ENCODE data around the gene CDKAL1.

Gene CDKAL1

GRCh38 chr6:21151530-21151929, 617.3 kb downstream of the CDKAL1 start:
- no peak for DNase-seq (ENCODE audit: extremely low read depth in 1 of 2, low read depth in 1 of 2)

DNA sequence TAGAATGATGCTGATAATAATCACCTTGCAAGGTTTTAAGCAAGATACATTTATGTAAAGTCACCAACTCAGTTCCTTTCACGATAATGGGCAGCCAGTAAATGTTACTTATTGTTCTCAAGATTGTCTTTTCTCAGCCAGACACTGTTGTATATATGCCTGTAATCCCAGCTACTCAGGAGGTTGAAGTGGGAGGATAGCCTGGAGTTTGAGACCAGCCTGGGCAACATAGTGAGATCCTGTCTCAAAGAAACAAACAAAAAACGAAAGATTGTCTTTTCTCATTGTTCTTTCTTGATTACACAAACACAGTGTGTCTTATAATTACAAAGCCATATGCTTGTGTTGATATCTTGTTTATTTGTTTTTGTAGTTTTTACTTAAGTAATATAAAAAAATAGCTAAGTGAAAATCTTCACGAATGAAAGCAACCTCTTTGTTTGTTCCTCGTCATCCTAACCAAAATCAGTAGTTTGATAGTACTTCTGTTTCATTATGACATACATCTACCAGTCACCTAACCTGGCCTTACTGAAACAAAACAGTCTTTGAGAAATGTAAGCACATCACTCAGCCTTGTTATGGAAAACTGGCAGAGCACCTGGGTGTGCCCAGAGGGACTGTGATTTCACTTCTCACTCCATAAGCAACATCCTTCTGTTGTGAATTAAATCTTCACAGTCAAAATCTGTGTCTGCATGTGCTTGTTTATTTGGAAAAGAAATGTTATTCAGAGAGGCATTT, 623.1 kb downstream of the CDKAL1 start:
- DNase-seq (ENCODE audit: extremely low read depth in 1 of 2, low read depth in 1 of 2) = no peak

DNA sequence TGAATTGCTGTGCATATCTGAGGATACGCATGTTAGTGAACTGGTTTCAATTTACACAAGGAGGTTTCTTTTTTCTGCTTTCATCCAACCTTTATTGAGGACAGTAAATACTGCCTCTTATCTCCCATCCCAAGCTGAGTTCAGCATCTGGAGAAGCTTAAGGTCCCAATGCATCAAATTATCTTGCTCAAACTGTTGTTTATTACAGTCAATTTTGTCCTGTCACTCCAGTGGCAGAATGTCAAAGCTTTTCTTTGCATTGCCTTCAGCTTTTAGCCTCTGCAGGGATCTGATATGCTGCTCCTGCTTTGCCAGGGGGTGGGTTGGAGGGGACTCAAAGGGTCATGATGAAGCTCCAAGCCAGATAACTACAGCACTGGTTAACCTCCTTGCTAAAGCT, 623.9 kb downstream of the CDKAL1 start:
- no peak for DNase-seq (ENCODE audit: extremely low read depth in 1 of 2, low read depth in 1 of 2)

GRCh38 chr6:21158873-21159272, 624.6 kb downstream of the CDKAL1 start:
- DNase-seq (ENCODE audit: extremely low read depth in 1 of 2, low read depth in 1 of 2) = no peak

DNA sequence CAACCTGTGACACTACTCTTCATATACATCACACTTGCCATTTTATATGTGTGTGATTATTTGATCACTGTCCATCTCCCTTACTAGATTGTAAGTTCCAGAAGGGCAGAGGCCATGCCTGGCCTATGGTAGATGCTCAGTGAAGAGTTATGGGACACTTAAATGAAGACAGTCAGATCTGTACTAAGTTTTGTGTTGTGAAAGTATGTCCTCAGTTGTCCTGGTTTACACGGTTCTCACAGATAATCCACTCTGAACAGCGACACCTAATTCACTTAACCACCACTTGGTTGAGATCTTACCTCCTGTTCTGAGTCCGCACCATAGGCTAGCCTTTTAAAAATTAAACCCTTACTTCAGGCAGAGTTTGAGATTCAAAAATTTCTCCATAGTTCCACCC, 625.2 kb downstream of the CDKAL1 start:
- DNase-seq (ENCODE audit: extremely low read depth in 1 of 2, low read depth in 1 of 2) = no peak

GRCh38 chr6:21161707-21162106, 627.5 kb downstream of the CDKAL1 start:
- DNase-seq (ENCODE audit: extremely low read depth in 1 of 2, low read depth in 1 of 2) = no peak

GRCh38 chr6:21163110-21163837, 629.0 kb downstream of the CDKAL1 start:
- DNase-seq (ENCODE audit: extremely low read depth in 1 of 2, low read depth in 1 of 2) = no peak

DNA sequence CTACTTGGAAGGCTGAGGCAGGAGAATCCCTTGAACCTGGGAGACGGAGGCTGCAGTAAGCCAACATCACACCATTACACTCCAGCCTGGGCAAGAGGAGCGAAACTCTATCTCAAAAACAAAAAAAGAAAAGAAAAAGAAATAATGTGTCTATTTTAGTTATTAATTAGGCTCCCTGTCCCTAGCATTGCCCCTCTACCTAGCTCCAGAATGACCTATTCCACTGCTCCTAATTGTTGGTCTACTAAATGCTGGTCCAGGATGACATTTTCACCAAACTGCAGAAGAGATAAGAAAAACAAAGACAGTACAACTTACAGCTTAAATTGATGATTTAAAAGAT, 629.6 kb downstream of the CDKAL1 start:
- no peak for DNase-seq (ENCODE audit: extremely low read depth in 1 of 2, low read depth in 1 of 2)

DNA sequence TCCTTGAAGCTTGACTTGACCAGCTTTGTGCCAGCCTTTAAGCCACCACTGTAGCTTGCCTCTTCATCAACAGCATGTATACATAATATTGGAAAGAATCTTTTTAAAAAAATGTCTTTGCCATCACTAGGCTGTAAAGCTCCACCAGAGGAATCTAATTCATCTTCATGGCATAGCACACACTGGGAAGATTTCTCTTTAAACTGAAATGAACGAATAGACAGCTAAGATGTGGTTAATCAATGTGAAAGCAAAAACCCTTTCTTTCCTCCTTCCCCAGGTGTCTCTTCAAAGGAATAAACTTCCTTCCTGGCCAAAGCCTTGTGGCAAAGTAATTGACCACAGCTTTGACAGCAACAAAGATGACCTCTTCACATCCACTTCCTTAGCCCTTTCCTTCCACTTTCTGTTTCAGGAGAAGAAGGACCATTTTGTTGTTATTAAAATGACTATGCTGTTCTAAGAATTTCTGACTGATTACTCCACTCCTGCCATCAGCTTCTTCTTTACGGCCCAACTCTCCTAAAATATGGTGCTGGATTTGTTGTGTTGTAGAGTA, 630.6 kb downstream of the CDKAL1 start:
- DNase-seq (ENCODE audit: extremely low read depth in 1 of 2, low read depth in 1 of 2) = no peak

DNA sequence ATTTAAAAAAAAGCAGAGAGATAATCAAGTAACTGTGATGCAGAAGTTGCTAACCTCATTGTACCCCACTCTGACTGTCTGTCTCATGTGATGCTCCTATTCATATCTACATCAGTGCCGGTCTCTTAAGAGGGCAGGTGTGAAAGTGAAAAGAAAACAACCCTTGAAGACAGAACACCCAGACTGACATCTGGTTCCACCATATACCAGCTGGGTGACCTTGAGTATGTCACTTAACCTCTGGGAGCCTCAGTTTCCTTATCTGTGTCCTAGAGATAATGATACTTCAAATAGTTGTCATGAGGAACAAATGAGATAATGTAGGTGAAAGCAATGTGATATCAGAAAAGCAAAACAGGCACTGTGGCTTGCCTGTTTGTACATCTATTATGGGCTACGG, 632.5 kb downstream of the CDKAL1 start:
- DNase-seq (ENCODE audit: extremely low read depth in 1 of 2, low read depth in 1 of 2) = no peak

- DNase-seq (ENCODE audit: extremely low read depth in 1 of 2, low read depth in 1 of 2) = no peak
These were observed 633.5 kb downstream of the CDKAL1 start for GRCh38 chr6:21167790-21168189.

DNA sequence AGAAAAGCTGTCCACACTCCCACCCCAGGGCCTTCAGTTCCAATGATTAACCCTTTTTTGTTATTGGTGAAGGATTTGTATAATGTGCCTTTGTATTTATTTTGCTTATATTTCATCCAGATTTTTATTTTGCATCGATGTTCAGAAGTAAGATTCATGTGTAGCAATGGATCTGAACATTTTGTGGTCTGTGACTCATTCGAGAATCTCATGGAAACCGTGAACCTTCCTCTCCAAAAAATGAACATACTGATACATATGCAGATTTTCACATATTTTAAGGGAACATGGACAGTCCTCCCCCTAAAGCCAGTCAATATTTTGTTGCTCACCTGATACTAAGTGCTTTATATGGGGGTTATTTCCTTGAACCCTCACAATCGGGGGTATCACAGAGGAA, 637.5 kb downstream of the CDKAL1 start:
- DNase-seq (ENCODE audit: extremely low read depth in 1 of 2, low read depth in 1 of 2) = no peak

DNA sequence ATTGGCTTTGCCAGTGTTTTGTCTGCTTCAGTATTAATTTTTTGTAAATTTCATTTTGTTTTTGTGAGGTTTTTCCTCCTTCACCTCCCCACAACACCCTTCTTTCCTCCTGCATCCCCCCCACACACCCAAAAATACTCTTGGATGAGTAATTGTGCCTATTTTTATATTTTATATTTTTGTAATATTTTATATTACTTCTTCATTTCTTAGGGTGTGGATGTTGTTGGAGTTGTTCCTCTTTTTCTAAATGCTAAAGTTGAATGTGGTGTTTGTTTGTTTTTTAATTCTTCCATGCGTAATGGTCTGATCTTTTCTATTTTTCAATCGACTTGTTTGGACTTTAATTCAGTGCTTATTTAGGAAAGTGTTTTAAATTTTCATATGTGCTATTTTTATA, 638.8 kb downstream of the CDKAL1 start:
- no peak for DNase-seq (ENCODE audit: extremely low read depth in 1 of 2, low read depth in 1 of 2)

DNA sequence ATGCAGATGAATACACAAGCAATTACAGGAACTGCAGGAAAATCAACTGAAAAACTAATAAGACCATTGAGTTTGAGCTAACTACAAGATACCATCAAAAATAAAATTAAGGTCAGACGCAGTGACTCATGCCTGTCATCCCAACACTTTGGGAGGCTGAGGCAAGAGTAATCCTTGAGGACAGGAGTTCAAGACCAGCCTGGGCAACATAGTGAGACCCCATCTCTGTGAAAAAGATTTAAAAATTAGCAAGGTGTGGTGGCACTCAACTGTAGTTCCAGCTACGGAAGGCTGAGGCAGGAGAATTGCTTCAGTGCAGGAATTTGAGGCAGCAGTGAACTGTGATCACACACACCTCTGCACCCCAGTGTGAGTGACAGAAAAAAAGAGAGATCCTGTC, 639.4 kb downstream of the CDKAL1 start:
- DNase-seq (ENCODE audit: extremely low read depth in 1 of 2, low read depth in 1 of 2) = no peak

DNA sequence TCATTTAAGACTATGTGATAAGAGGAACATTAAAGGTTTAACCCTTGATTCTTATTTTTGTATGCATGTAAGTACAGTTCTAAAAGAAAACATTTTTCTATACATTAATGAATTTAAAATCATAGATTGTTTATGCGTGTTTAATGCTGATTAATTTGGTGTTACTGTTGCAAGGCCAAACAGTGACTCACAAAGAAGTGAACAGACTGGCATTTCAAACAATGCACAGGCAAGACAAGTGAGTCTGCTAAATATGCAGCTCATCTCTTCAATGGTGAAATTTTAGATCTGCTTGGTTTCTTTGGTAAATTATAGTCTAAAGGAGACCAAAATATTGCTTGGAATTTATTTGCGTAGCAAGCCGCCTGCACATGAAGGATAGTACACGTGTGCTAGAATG, 641.9 kb downstream of the CDKAL1 start:
- no peak for DNase-seq (ENCODE audit: extremely low read depth in 1 of 2, low read depth in 1 of 2)

- DNase-seq (ENCODE audit: extremely low read depth in 1 of 2, low read depth in 1 of 2) = no peak
These were observed 645.9 kb downstream of the CDKAL1 start for GRCh38 chr6:21180155-21180554.

DNA sequence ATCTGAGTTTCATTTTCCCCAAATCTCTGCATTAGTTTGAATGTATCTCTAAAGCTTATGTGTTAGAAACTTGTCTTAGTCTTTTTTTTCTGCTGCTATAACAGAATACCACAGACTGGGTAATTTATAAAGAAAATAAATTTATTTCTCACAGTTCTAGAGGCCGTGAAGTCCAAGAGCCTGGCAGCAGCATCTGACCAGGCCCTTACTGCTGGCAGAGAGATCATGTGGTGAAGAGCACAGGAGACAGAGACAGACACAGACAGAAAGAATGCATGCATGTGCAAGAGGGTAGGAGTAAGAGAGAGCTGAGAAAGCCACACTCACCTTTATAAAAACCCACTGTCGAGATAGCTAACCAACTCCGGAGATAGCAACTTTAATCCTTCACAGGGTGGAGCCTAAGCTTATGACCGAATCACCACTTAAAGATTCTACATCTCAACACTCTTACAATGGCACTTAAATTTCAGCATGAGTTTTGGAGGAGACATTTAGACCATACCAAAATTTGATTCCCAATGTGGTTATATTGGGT, 646.6 kb downstream of the CDKAL1 start:
- DNase-seq (ENCODE audit: extremely low read depth in 1 of 2, low read depth in 1 of 2) = no peak

GRCh38 chr6:21181866-21182265, 647.6 kb downstream of the CDKAL1 start:
- no peak for DNase-seq (ENCODE audit: extremely low read depth in 1 of 2, low read depth in 1 of 2)

DNA sequence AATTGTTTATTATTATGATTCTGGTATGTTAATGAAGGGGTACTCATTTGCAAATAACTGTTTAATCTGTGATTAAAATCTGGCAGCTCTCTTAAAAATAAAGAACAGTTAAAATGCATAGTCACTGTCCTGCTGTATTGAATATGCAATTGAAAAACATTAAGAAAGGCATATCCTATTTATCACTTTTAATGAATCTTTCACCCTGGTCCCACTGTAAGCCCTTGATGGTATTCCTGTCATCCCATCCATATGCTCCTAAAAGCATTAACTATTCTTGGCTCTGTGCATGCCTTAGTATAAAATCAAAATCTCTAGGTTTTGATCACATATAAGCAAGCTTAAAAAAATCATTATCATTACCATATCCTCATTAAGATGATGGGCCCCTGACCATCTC, 648.3 kb downstream of the CDKAL1 start:
- no peak for DNase-seq (ENCODE audit: extremely low read depth in 1 of 2, low read depth in 1 of 2)

DNA sequence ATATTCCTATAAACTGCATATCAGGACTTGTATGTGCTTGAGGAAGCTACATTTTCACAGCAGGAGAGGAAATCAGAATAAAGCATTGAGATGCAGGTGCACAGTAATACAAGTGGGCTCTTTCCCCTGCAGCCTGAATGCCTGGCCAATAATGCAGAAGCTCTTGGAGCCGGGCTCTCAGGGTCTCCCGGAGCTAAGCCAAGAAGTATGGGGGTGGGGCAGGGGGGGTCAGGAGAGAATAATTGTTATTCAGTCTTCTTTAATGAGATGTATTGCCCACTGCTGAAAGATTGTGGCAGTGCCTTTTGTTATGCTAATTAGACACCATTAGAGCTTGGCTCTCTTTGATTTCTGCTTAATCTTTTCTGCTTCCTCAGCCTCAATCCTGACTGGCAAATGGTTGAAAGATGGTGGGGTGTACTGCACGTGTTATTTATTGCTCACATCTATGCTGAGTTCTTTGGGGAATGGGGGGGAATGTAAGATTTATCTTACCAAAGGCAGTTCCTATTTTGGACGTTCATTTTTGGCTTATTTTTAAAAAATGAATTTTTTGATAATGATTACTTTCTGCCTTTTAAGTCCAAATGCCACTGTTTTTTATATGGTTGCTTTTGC, 651.7 kb downstream of the CDKAL1 start:
- no peak for DNase-seq (ENCODE audit: extremely low read depth in 1 of 2, low read depth in 1 of 2)

DNA sequence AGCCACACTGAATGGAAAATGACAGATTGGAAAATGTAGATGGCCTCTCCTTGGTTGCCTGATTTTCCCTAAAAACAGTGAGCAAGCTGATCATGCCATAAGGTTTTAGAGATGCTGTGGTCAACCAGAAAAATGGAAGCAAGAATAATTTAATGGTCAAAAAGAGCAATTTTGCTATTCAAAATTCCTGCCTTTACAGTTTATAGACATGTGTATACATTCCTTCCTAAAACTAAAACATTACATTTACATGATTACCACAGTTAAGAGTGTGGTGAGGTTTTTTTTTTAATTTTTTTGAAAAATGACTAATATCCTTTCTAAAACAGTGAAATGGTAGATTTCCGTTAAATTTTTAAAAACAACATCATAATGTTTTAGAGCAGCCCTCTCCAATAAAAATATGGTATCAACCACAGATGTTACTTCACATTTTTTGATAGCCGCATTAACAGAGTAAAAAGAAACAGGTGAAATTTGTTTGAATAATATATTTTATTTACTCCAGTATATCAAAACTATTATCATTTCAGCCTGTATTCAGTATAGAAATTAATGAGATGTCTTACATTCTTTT, 652.3 kb downstream of the CDKAL1 start:
- DNase-seq (ENCODE audit: extremely low read depth in 1 of 2, low read depth in 1 of 2) = no peak

Measured in activated CD8-positive, alpha-beta memory T cell treated with anti-CD3 and anti-CD28 coated beads for 1 hour (primary cell).